HG02840 (cell line): Measurements from ENCODE around the gene ZNF668.
A peak's percentile ranks its signal among the peaks of the same experiment; 100 is the strongest.

Source experiments
- ATAC-seq: cut with Tn5 transposase; IDR thresholded peaks from one replicate; pipeline ENCODE4 v1.9.1; 2021; ENCODE audit warnings: mild to moderate bottlenecking, moderate library complexity, moderate number of reproducible peaks; ENCODE audit not compliant: unreplicated experiment, low FRiP score

ZNF668 gene

GRCh38 chr16:31073970-31074813 lies at the start of gene ZNF668, which contains the start of gene ZNF646:
ZNF668 (minus strand) TSS chr16:31074240; CDS start chr16:31064459, 9,781 bp downstream.
ZNF646 (plus strand) TSS chr16:31074422; CDS start chr16:31076325, 1,903 bp downstream.
- ATAC-seq = peak; percentile 71

DNA sequence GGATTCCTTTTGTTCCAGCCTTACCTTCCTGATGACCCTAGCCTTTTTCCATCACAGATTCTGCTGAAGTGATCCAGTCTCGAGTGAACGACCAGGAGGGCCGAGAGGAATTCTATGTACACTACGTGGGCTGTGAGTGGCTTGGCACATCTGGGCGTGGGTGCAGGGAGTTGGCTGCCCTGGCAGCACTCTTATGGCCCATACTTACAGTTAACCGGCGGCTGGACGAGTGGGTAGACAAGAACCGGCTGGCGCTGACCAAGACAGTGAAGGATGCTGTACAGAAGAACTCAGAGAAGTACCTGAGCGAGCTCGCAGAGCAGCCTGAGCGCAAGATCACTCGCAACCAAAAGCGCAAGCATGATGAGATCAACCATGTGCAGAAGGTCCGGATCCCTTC lies 46.1 kb upstream of the ZNF668 start:
- no peak for ATAC-seq

DNA sequence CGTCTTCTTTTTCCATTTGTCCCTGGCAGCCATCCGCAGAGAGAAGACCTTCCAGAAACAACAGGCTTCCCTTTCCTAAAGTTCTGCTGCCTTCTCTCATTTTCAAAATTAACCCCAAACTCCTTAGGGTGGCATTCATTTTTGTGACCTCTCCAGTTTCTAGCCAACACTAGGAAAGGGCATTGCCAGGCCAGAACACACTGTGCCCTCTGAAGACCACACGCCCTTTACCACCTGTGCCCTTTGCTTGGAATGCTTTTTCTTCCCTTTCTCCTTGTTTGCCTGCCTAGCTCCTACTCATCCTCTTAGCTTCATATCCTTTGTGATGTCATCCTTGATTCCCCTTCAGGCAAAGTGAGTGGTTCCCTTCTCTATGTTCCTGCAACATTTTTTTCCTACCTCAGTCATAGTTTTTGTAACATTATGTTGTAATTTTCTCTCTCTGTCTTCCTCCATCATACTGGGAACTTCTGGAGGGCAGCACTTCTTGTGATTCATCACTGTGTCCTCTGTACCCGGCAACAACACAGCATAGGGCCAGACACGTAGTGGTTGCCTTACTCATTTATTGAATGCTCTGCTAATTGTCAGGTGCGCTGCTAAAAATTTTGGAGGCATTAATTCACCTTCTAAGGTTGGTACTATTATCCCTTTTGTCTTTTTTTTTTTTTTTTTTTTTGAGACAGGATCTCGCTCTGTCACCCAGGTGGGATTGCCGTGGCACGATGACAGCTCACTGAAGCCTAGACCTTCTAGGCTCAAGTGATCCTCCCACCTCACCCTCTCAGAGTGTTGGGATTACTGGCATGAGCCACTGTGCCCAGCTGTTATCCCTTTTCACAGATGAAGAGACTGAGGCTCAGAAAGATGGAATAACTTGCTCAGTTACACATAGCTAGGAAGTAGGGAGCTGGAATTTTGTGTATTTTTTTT lies 44.4 kb upstream of the ZNF668 start:
- ATAC-seq = no peak

DNA sequence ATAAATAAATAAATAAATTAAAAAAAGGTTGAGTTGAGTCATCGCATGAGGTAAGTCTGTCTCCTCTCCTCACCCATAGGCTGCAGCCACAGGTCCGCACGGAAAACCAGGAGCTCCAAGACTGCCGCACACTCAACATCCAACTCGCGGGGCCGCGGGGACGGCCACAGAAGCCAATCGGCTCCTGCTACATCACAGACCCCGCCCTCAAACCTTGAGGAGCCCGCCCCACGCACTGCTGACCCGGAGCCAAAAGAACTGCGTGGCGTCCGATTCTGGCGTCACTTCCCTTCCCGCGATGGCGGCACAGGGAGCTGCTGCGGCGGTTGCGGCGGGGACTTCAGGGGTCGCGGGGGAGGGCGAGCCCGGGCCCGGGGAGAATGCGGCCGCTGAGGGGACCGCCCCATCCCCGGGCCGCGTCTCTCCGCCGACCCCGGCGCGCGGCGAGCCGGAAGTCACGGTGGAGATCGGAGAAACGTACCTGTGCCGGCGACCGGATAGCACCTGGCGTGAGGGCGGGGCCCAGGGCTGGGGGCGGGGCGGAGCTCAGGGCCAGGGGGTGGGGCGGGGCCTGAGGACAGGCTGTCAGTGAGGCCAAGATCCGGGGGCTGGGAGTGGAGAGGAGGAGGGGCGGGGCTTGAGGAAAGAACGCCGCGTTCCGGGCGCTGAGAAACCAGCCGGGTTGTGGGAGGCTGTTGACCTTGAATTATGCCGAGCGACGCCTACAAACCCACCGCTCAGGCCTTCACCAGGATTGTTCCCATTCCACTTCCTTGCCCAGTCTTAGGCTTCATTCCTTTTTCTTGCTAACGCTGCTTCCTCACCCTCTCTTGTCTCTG lies 43.6 kb upstream of the ZNF668 start, which contains the start of gene KAT8:
Gene KAT8, plus strand, starts transcription at position 281 of the 839 bp plus-strand sequence. Its CDS starts 18 bp downstream, at position 299.
- ATAC-seq = peak; percentile 94

DNA sequence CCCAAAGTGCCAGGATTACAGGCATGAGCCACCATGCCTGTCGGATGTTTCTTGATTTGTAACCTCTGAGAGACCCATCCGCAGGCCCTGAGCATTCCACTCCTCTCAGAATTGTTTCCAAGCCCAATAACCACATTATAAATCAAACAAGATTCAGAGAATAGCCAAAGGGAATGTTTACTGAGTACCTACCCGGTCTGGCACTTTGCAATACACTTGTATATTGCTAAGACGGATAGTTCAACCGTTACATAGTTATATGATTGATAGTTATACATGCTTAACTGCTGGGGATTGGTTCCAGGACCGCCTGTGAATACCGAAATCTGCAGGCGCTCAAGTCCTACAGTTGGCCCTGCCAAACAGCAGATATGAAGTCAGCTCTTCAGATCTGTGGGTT lies 40.4 kb upstream of the ZNF668 start:
- ATAC-seq = no peak

DNA sequence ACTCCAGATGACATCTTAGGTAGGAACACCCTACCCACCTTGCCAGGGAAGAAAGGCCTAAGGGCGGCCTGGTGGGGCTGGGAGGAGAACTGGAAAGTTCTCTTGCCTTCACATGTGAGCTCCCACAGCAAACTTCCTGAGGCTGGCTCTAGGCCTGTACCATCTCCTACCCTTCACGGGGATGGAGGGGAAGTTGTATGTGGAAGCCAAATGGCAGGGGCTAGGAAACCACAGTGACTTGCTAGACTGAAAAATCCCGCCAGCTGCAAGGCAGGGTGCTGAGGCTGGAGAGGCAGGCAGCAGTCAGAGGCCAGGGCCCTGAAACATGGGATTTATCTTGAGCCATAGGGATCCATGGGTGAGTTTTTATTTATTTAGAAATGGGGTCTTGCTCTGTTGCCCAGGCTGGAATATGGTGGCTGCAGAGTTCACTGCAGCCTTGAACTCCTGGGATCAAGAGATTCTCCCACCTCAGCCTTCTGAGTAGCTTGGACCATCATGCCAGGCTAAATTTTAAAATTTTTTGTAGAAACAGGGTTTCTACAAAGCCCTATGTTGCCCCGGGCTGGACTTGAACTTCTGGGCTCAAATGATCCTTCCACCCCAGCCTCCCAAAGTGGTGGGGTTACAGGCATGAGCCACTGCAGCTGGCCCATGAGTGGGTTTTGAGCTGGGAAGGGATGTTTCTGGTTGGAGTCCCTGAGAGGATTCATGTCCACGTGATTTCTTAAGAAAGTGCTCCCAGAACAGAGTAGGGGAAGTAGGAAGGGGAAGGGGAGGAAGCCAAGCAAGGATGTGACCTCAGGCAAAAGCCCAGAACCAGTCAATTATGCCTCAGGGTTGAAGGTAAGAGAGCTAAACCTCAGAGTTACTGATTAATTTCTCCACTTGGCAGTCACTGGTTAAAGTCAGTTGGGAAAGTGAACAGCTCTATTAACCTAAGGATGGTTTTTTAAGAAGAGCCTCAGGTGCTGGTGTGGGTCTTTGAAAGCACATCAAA lies 39.4 kb upstream of the ZNF668 start:
- no peak for ATAC-seq

DNA sequence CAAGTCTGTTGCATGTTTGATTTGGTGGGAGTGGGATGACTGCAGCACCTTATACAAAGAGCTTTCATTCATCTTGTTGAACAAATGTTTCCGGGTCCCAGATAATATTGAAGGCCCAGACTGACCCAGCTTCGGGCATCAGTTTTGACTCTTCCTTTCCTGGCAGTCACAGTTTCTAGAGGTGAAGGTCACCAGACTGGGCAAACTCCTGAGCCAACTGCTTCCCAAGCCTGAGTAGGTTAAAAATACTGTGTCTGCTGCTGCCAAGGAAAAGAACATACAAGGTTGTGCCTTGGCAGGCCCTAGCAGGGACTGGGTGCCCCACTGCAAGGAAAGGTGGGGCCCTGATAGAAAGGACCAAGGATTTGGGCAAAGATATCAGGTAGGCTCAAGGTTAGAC lies 38.7 kb upstream of the ZNF668 start:
- no peak for ATAC-seq

DNA sequence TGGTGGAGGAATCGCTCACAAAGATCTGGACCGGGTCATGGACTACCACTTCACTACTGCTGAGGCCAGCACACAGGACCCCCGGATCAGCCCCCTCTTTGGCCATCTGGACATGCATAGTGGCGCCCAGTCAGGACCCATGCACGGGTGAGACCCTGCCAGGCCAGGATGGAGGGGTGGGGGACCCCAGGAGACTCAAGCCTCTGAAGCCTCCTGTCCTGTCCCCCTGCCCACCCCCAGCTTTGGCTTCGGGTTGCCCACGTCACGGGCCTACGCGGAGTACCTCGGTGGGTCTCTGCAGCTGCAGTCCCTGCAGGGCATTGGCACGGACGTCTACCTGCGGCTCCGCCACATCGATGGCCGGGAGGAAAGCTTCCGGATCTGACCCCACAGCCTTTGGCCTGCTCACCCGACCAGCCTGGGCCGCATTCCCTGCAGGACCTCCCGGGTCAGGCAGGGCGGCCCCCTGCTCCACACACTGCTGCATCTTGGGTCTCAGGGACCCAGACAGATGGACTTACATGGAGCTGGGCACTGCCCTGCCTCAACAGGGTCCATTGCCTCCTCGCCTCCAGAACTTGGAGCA lies 37.9 kb upstream of the ZNF668 start:
- no peak for ATAC-seq

GRCh38 chr16:31110106-31111034 lies 36.3 kb upstream of the ZNF668 start:
- ATAC-seq = no peak

DNA sequence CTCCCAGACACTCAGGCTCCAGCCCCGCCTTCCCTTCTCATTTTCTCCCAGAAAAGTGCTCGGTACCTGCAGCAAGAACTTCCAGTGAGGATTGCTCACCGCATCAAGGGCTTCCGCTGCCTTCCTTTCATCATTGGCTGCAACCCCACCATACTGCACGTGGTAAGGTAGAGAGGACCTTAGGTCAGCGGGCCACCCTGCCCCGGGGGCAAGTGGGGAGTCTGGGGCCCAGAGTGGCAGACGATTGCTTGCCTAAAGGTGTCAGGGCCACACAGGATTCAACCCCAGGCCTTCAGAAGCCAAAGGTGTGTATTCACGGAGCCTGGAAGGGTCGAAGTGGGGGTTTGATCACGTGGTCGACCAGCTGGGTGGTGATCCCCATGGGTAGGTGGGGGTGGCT lies 35.6 kb upstream of the ZNF668 start:
- ATAC-seq = no peak

DNA sequence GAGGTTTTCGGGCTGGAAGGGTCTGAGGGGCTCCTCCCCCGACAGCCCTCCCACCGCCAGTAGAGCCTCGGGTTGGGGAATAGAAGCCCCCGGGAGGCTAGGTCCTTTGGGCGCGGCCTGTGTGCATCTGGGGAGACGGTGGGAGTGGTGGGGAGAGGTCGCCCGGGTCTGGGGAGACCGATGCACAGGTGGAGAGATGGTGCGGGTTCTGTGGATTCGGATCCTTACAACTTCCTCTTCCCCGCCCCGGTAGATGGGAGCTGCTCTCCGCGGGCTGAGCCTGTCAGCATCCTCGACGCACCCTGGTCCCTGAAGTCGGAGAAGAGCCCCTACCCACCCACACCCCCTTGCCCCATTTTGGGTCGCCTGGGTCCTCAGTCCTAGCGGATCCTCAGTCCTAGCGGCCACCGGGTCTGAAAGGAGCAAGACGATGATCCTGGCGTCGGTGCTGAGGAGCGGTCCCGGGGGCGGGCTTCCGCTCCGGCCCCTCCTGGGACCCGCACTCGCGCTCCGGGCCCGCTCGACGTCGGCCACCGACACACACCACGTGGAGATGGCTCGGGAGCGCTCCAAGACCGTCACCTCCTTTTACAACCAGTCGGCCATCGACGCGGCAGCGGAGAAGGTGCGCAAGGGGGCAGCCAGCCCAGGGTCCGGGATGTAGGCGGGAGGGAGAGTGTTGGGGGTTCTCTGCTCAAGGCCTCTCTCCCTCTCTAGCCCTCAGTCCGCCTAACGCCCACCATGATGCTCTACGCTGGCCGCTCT lies 34.9 kb upstream of the ZNF668 start:
- peak; percentile 3 for ATAC-seq

DNA sequence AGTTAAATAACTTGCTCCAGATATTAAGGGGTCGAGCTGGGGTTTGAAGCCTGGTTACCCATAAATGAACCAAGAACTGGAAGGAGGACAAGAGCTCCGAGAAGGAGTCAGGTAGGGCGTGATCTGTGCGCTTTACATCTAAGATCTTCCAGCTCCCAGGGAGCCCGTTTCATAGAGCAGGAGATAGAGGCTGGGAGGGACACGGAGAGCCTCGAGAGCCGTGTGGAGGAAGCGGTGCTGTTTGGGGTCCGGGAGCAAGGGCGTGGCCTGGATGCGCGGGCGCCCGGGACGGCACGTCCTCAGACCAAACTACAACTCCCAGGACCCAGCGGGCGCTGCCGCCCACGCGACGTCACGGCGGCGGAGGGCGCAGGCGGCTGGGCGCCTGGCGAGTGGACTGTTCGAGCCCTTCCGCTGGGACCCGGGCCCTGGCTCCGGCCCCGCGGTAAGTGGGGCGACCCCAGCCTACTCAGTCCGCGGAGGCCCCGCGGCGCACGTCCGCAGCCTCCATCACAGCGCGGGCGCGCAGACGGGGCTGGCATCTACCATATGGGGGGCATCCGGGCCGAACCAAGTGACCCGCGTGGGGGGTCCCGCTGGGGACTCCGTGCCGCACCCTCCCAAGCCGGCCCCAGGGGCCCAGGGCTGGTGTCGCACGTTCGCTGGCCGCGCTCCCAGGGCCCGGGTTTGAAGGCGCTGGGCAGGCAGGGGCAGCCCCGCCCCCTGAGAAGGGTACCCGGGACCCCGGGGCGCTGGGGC lies 34.2 kb upstream of the ZNF668 start, which contains the start of gene BCKDK:
Gene BCKDK, plus strand, starts transcription at position 352 of the 759 bp plus-strand sequence. CDS start 838 bp downstream, outside the sequence.
- peak; percentile 74 for ATAC-seq

DNA sequence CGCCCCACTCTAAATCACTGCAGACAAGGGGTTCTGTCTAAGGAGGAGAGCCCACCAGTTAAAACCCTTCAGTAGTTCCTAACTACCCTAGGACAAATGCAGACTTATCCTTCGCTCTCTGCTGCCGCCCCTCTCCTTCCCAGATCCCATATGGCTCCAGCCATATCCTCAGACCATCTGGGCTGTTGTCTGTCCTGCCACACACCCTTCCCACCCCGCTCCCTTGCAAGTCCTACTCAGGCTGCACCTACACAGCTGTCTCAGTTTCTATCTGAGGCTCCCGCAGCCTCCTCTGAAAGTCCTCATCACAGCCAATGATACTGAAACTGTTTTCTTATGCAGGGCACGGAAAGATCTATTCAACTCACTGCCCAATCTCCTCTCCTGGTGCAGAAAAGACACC lies 33.4 kb upstream of the ZNF668 start:
- no peak for ATAC-seq

DNA sequence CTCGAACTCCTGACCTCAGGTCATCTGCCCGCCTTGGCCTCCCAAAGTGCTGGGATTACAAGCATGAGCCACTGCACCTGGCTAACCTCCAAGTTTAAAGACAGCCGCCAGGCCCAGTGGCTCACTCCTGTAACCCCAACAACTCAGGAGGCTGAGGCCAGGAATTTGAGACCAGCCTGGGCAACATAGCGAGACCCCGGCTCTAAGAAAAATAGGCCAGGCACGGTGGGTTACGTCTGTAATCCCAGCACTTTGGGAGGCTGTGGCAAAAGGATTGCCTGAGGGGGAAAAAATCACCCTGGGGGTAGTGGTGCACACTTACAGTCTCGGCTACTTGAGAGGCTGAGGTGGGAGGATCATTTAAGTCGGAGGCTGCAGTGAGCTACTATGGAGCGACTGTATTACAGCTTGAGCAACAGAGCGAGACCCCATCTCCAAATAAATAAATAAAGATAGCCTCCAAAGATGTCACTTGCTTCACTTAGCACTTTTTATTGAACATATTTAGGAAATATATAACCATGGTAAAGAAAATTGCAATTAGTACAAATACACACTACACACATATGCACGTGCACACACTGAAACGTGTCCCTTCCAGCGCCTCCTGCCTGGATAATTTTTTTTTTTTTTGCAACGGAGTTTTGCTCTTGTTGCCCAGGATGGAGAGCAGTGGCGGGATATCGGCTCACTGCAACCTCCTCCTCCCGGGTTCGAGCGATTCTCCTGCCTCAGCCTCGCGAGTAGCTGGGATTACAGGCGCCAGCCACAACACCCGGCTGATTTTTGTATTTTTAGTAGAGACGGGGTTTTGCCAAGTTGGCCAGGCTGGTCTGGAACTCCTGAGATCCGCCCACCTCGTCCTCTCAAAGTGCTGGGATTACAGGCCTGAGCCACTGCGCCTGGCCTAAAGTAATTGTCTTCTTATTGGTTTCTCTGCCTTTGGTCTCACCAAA lies 32.7 kb upstream of the ZNF668 start:
- ATAC-seq = no peak

DNA sequence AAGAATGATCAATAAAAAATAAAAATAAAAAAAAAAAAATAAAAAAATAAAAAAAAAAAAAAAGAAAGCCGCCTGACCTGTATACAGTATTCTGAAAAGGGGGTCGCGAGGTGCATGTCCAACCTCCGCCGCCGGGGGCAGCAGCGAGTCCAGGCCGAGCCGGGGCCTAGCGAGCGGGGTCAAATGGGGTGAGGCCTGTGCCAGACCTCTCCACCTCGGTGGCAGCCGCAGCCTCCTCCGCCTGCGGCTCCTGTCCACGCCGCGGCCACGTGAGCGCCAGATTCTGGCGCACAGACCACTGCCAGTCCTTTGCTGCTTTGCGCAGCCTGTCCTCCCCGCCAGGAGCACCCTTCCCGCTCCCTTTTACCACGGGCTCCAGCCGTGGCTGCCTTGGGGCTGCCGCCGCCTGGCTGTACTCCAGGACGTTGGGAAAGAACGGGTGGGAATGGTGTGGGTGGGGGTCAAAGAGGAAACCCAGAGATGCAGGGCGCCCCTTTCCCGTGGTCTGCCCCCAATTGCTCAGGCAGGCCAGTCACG lies 31.7 kb upstream of the ZNF668 start:
- no peak for ATAC-seq
